Bronchial epithelial cell (primary cell): ENCODE measurements around the gene ASXL2. TPM values are rescaled to one million over a fixed set of nuclear protein-coding genes. Genes with fewer than 3 reads are reported as not detected.

ENCODE experiments used
- DNase-seq: peaks from one replicate; pipeline ENCODE4 v3.0.0-alpha.2; 2010; ENCODE audit warnings: low read depth
- FAIRE-seq: peaks from 2 replicates; lab custom pipeline; 2011; peaks lifted over from hg19 to GRCh38; lab: Jason Lieb, UNC
- H3K27me3 ChIP-seq: 2 replicates; pipeline ENCODE4 v1.5.1; 2011; ENCODE audit warnings: low read length; ENCODE audit not compliant: control insufficient read depth, insufficient read depth
- H3K36me3 ChIP-seq: 2 replicates; pipeline ENCODE4 v1.5.1; 2011; ENCODE audit warnings: low read length; ENCODE audit not compliant: control insufficient read depth, insufficient read depth
- H3K4me3 ChIP-seq: 2 replicates; pipeline ENCODE4 v1.5.1; 2011; ENCODE audit warnings: mild to moderate bottlenecking, low read depth, low read length, control low read depth
- CTCF ChIP-seq: IDR thresholded peaks from 2 replicates; pipeline ENCODE4 v1.5.1; 2011; ENCODE audit warnings: mild to moderate bottlenecking, moderate library complexity, low read length, control low read depth, inconsistent platforms; ENCODE audit not compliant: insufficient read depth, severe bottlenecking
- total RNA-seq: library from RNA; depleted of rRNA; stranded (reverse); fragments of >200 nt; gene quantifications from 2 replicates; pipeline ENCODE4 v1.2.1, GENCODE V29; 2014

Gene ASXL2
- total RNA-seq, 1 donor from 2014 or later: 4.2 TPM

DNA sequence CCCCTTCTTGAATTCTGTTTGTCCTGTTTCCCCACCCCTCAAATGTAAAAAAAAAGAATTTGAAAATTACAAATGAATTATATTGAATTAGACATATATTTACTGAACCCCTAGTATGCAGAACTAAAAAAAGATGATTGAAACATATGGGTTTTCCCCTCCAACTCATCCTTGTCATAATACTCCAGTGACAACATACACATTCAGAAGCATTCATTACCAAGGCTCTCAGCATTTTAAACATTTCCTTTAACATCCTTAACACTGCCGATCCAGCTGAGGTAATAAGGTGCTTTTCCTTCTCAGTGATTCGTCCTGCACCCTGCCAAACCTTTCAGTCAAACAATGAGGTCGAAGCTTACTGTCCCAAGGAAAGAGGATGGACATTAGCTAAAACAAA is 151.8 kb downstream of the ASXL2 start:
- peak; percentile 19 for DNase-seq
- Histone ChIP-seq H3K27me3 (no peaks in the 10 kb centered on the region), H3K4me3 (no peak overlapping the region), H3K36me3 (no peaks in the 10 kb centered on the region)
- TF ChIP-seq CTCF: no peak
- no peak for FAIRE-seq

DNA sequence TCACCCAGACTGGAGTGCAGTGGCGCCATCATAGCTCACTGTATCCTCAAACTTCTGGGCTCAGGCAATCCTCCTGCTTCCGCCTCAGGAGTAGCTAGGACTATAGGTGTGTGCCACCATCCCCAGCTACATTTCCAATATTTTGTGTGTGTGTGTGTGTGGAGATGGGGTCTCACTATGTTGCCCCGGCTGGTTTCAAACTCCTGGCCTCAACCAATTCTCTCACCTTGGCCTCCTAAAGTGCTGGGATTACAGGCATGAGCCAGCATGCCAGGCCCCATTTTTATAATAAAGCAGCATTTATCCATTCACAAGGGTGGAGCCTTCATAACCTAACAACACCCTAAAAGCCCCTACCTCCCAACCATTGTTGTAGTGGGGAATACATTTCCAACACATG is 152.4 kb downstream of the ASXL2 start:
- no peak for TF ChIP-seq CTCF
- DNase-seq (no peak), FAIRE-seq (no peak)
- no peak overlapping the region for H3K4me3 ChIP-seq
- no peaks in the 10 kb centered on the region for H3K36me3 ChIP-seq
- no peaks in the 10 kb centered on the region for H3K27me3 ChIP-seq

- FAIRE-seq (no peak), DNase-seq (no peak)
- no peak overlapping the region for H3K4me3 ChIP-seq
- TF ChIP-seq CTCF: no peak
- H3K27me3 ChIP-seq: no peaks in the 10 kb centered on the region
- no peaks in the 10 kb centered on the region for H3K36me3 ChIP-seq
Measured at GRCh38 chr2:25724756-25725155, 153.5 kb downstream of the ASXL2 start.

- Histone ChIP-seq H3K4me3 (no peak overlapping the region), H3K36me3 (no peaks in the 10 kb centered on the region), H3K27me3 (no peaks in the 10 kb centered on the region)
- FAIRE-seq (no peak), DNase-seq (no peak)
- no peak for TF ChIP-seq CTCF
Measured at GRCh38 chr2:25722224-25722623, 156.1 kb downstream of the ASXL2 start.

DNA sequence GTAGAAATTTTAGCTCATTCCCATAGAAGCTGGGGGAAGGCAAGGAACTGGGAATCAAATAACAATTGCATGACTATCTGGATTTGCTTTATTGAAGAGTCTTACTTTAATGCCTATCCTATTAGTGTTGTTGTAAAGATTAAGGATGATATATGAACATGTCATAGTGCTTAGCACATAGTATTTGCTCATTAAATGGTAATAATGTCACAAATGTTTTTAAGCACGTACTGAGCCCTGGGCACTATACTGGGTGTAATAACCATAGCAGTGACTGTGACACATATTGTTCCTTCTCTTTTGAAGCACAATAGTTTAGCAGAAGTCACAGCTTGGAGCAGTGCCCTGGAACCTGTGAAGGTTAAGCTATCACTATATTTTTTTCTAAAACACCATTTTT is 157.7 kb downstream of the ASXL2 start:
- no peak overlapping the region for H3K4me3 ChIP-seq
- no peak for TF ChIP-seq CTCF
- no peaks in the 10 kb centered on the region for H3K36me3 ChIP-seq
- FAIRE-seq (no peak), DNase-seq (peak; percentile 34)
- no peaks in the 10 kb centered on the region for H3K27me3 ChIP-seq

- DNase-seq (no peak), FAIRE-seq (no peak)
- TF ChIP-seq CTCF: no peak
Measured at GRCh38 chr2:25714740-25715139, 163.5 kb downstream of the ASXL2 start.

More at GRCh38 chr2:25714740-25715139, 163.5 kb downstream of the ASXL2 start:
- H3K27me3 ChIP-seq: no peaks in the 10 kb centered on the region
- H3K36me3 ChIP-seq: no peaks in the 10 kb centered on the region
- H3K4me3 ChIP-seq: no peak overlapping the region
